Tibial nerve (tissue), 4 donors: ENCODE results near the gene BOLA1.

Experiments
- EP300 ChIP-seq, 2 donors: sonication (generic); formaldehyde crosslinking; IDR thresholded peaks; one replicate each; pipeline ENCODE4 v1.6.1; 2017; ENCODE audit warnings: antibody characterized with exemption in 2 of 2, mild to moderate bottlenecking in 1 of 2
- POLR2A ChIP-seq, 2 donors: fragments of 450-650 bp; IDR thresholded peaks; one replicate each; pipeline ENCODE4 v1.6.1; 2017; ENCODE audit warnings: antibody characterized with exemption in 2 of 2, mild to moderate bottlenecking in 2 of 2, moderate library complexity in 2 of 2
- TF ChIP-seq, protein P1 (sequence below), 5 experiments: fragments of 200-600 bp in 3 of 5; fragments of 450-650 bp in 2 of 5; sonication (generic) in 3 of 5; IDR thresholded peaks; one replicate each; pipeline ENCODE4 v1.5.1; 2016 to 2019; ENCODE audit warnings: antibody characterized with exemption in 5 of 5, mild to moderate bottlenecking in 3 of 5, moderate library complexity in 2 of 5

DNA sequence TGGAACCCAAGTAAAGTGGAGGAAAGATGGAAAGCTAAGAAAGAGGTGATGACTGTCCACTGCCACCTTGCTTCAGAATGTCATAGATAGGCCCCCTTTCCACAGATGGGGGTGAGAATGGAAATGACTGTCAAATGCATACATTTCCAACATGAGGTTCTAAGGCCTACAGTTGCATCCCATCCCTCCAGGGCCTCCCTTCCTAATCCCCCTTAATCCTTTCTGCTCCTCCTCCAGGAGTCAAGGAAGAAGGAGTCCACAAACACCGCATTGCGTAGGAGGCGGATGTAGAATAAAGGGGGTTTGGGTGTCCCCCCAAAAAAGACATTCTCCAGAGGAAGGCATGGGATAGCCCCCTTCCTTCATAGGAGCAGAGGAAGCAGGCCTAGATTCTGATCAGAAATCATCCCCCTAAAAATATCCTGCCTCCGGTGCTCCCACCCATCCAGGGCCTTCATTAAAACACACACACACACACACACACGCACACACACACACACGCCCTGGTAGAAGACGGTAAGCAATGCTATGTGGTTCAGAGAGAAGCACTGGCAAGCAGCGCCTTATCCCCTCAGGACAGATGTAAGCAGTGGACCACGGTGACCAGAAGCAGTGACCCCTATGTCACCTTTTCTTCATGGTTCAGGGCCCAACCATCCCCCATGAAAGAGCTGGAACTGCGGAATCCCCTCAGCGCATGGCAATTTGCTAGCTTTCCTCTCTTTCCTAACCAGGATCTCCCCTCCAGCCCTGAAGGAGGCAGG, 16.2 kb downstream of the BOLA1 start:
- TF ChIP-seq, protein P1, sequence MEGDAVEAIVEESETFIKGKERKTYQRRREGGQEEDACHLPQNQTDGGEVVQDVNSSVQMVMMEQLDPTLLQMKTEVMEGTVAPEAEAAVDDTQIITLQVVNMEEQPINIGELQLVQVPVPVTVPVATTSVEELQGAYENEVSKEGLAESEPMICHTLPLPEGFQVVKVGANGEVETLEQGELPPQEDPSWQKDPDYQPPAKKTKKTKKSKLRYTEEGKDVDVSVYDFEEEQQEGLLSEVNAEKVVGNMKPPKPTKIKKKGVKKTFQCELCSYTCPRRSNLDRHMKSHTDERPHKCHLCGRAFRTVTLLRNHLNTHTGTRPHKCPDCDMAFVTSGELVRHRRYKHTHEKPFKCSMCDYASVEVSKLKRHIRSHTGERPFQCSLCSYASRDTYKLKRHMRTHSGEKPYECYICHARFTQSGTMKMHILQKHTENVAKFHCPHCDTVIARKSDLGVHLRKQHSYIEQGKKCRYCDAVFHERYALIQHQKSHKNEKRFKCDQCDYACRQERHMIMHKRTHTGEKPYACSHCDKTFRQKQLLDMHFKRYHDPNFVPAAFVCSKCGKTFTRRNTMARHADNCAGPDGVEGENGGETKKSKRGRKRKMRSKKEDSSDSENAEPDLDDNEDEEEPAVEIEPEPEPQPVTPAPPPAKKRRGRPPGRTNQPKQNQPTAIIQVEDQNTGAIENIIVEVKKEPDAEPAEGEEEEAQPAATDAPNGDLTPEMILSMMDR (IDR thresholded peaks at IDR 0.05), result no peak
- TF ChIP-seq POLR2A (IDR thresholded peaks at IDR 0.05) (no peak), EP300 (IDR thresholded peaks at IDR 0.05) (no peak)
